Skeletal muscle tissue (tissue), 4 donors: ENCODE results near the gene DLG2. TPM values are rescaled to one million over a fixed set of nuclear protein-coding genes. Genes with fewer than 3 reads are reported as not detected.

Experiments
- H3K27ac ChIP-seq: one replicate; pipeline ENCODE4 v1.7.0; 2013; ENCODE audit warnings: mild to moderate bottlenecking, low read depth, low read length, inconsistent platforms
- H3K27me3 ChIP-seq, 3 donors: one replicate each; pipeline ENCODE4 v1.7.0; 2013; ENCODE audit warnings: low read length in 3 of 3; ENCODE audit not compliant: control insufficient read depth in 3 of 3, insufficient read depth in 3 of 3
- H3K36me3 ChIP-seq, 3 donors: one replicate each; pipeline ENCODE4 v1.7.0; 2013; ENCODE audit warnings: low read length in 3 of 3; ENCODE audit not compliant: control insufficient read depth in 3 of 3, insufficient read depth in 3 of 3
- H3K4me1 ChIP-seq, 3 donors: one replicate each; pipeline ENCODE4 v1.7.0; 2013; ENCODE audit warnings: low read length in 3 of 3, mild to moderate bottlenecking in 3 of 3; ENCODE audit not compliant: control insufficient read depth in 3 of 3, insufficient read depth in 3 of 3
- H3K4me3 ChIP-seq, 3 donors: one replicate each; pipeline ENCODE4 v1.7.0; 2013; ENCODE audit warnings: low read length in 3 of 3
- H3K9ac ChIP-seq, 3 donors: one replicate each; pipeline ENCODE4 v1.7.0; 2013; ENCODE audit warnings: low read length in 3 of 3, mild to moderate bottlenecking in 3 of 3, moderate library complexity in 2 of 3, low read depth in 1 of 3
- H3K9me3 ChIP-seq, 3 donors: one replicate each; pipeline ENCODE4 v1.7.0; 2013; ENCODE audit warnings: low read length in 3 of 3; ENCODE audit not compliant: control insufficient read depth in 3 of 3
- total RNA-seq: library from RNA; depleted of rRNA; stranded (reverse); fragments of >200 nt; gene quantifications from one replicate; pipeline ENCODE4 v1.2.3, GENCODE V29; 2014
- donor health status: Osteomylitis.

DLG2 gene
- total RNA-seq, 1 donor from 2014 or later, result 18.3 TPM

- H3K9ac ChIP-seq, result no peak overlapping the region
- H3K36me3 ChIP-seq, result no peaks in the 10 kb centered on the region
- H3K27ac ChIP-seq, result no peak overlapping the region
- H3K9me3 ChIP-seq, result no peaks in the 10 kb centered on the region
- no peaks in the 10 kb centered on the region for H3K27me3 ChIP-seq
- no peaks in the 10 kb centered on the region for H3K4me1 ChIP-seq
- H3K4me3 ChIP-seq, result no peak overlapping the region
Observed at GRCh38 chr11:85313741-85314140, 313.4 kb downstream of the DLG2 start.

DNA sequence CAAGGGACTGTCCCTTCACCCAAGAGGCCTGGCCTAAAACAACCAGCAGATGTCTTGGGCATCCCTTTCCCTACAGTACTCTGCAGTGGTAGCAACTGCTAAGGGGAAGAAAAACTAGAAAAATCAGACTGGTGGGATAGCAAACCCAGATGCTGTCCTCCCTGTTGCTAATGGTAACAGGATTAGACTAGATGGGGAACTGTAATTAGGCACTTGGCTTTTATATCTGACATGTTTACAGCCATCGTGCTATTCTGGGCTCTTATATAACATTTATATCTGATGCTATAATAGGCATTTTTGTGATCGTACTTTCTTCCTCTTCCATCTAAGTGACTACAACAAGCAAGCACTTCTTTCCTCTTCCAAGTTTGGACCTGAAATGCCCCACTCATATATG lies 316.7 kb downstream of the DLG2 start:
- no peaks in the 10 kb centered on the region for H3K4me1 ChIP-seq
- no peaks in the 10 kb centered on the region for H3K27me3 ChIP-seq
- no peaks in the 10 kb centered on the region for H3K9me3 ChIP-seq
- no peaks in the 10 kb centered on the region for H3K36me3 ChIP-seq
- H3K9ac ChIP-seq, result no peak overlapping the region
- no peak overlapping the region for H3K4me3 ChIP-seq
- no peak overlapping the region for H3K27ac ChIP-seq

DNA sequence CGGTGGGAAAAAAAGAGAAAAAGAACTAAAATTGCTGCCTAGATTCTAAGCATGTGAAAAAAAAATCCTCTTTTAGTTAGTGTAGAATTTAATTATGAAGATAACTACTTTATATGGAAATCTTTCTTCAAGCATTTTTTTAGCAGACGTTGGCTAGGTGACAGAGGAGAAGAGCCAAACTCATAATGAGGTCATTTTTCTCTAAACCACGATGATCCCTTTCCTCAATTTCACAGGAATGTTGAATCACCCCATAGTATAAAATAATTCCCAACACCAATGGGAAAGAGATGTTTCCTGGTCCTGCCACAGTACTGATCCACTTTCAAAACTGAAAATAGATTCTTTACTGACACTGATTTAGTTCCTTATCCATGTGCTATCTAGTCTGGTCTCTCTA lies 319.8 kb downstream of the DLG2 start:
- H3K4me1 ChIP-seq, result no peaks in the 10 kb centered on the region
- H3K4me3 ChIP-seq, result no peak overlapping the region
- no peak overlapping the region for H3K9ac ChIP-seq
- H3K36me3 ChIP-seq, result no peaks in the 10 kb centered on the region
- H3K27me3 ChIP-seq, result no peaks in the 10 kb centered on the region
- H3K27ac ChIP-seq, result no peak overlapping the region
- no peaks in the 10 kb centered on the region for H3K9me3 ChIP-seq

- Histone ChIP-seq H3K4me1 (peaks cover 0 to 3% (median 0%) of the 10 kb centered on the region in 3 donors), H3K36me3 (no peaks in the 10 kb centered on the region), H3K9ac (no peak overlapping the region), H3K27ac (no peak overlapping the region), H3K27me3 (no peaks in the 10 kb centered on the region), H3K4me3 (no peak overlapping the region), H3K9me3 (no peaks in the 10 kb centered on the region)
Observed at GRCh38 chr11:85301895-85302678, 325.1 kb downstream of the DLG2 start.

DNA sequence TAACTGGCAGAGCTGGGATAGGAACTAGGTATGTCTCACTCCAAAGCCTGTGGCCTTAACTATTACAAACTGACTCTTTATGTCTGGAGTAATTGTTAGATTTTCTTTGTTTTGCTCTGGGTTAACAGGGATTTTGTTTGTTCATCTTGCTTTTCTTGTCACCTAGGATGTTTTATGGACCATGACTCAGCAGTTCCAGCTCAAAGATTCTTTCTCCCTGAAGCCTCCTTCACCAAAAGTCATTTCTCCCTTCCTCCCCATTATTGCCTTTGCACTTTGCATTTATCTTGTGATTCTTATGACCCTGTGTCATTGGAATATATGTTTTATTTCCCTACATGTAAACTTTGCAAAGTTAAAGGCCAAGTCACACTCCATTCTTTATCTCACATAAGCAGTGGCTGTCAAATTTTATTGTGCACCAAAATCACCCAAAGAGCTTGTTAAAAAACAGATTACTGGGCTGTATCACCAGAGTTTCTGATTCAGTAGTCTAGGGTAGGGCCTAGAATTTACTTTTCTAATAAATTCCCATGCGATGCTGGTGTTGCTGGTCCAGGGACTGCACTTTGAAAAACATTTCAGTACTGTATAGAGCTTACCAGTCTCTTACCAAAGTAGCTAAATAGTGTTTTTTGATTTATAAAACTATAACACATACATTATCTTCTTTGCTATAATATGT lies 327.7 kb downstream of the DLG2 start:
- H3K36me3 ChIP-seq, result no peaks in the 10 kb centered on the region
- H3K9me3 ChIP-seq, result no peaks in the 10 kb centered on the region
- no peak overlapping the region for H3K27ac ChIP-seq
- no peak overlapping the region for H3K9ac ChIP-seq
- no peak overlapping the region for H3K4me3 ChIP-seq
- no peaks in the 10 kb centered on the region for H3K27me3 ChIP-seq
- peaks cover 0 to 3% (median 0%) of the 10 kb centered on the region in 3 donors for H3K4me1 ChIP-seq

DNA sequence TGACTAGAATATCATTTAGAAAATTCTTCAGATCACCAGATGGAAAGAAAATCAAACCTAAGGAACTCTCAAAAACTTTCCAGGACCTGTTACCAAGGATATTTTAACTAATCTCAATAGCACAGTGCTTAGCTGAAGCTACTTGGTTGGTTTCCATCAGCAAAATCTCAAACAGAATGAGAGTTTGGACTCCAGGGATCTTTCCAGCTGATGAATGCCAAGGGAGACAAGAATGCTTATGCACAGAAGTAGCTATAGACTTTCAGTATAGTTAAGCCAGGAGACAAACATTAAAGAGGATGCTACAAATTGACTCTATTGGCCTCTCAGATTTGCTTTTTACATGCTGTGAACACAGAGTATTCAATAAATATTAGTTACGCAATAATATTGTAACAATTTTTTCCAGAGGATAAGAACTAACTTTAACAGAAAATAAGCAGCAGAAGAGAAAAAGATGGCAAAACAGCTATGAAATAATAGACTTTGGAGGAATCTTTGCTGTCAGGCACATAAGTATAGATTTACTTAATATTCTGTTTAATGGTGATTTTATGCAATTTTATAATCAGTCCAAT lies 331.4 kb downstream of the DLG2 start:
- Histone ChIP-seq H3K36me3 (no peaks in the 10 kb centered on the region), H3K9me3 (no peaks in the 10 kb centered on the region), H3K27me3 (no peaks in the 10 kb centered on the region), H3K4me1 (peaks cover 0 to 3% (median 0%) of the 10 kb centered on the region in 3 donors), H3K27ac (no peak overlapping the region), H3K9ac (no peak overlapping the region), H3K4me3 (no peak overlapping the region)

DNA sequence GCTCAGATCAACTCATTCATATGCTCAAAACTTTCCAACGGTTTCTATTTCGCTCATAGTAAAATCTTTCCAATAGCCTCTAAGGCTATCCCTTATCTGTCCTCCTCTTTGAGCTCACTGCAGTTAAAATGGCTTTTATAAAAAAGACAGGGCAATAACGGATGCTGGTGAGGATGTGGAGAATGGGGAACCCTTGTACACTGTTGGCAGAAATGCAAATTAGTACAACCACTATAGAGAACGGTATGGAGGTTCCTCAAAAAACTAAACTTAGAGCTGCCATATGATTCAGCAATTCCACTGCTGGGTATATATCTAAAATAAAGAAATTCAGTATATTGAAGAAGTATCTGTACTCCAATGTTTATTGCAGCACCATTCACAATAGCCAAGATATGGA lies 345.6 kb downstream of the DLG2 start:
- H3K27me3 ChIP-seq, result no peaks in the 10 kb centered on the region
- no peaks in the 10 kb centered on the region for H3K36me3 ChIP-seq
- H3K4me3 ChIP-seq, result no peak overlapping the region
- H3K27ac ChIP-seq, result no peak overlapping the region
- H3K4me1 ChIP-seq, result no peaks in the 10 kb centered on the region
- H3K9ac ChIP-seq, result no peak overlapping the region
- H3K9me3 ChIP-seq, result no peaks in the 10 kb centered on the region

- Histone ChIP-seq H3K36me3 (no peaks in the 10 kb centered on the region), H3K4me3 (no peak overlapping the region), H3K9ac (no peak overlapping the region), H3K27me3 (no peaks in the 10 kb centered on the region), H3K4me1 (no peaks in the 10 kb centered on the region), H3K9me3 (no peaks in the 10 kb centered on the region), H3K27ac (no peak overlapping the region)
Observed at GRCh38 chr11:85279267-85279666, 347.9 kb downstream of the DLG2 start.

DNA sequence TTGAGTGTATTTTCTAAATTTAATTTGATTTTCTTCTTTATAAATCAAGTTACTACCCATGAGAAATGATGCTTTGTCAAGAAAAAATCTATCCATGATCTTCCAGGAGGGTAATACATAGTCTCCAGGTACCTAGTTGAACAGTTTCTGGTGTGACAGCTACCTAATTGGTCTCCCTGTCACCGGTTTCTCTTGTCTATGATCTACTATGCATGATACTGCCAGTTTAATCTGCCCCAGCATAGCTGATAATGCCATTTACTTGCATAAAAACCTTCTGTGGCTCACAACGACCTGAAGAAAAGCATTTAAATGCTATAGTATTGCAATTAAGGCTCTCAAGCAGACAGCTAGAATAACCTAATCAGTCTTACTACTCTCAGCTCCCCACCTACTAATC lies 349.5 kb downstream of the DLG2 start:
- no peak overlapping the region for H3K27ac ChIP-seq
- no peaks in the 10 kb centered on the region for H3K36me3 ChIP-seq
- no peaks in the 10 kb centered on the region for H3K9me3 ChIP-seq
- no peak overlapping the region for H3K9ac ChIP-seq
- H3K4me3 ChIP-seq, result no peak overlapping the region
- H3K4me1 ChIP-seq, result no peaks in the 10 kb centered on the region
- H3K27me3 ChIP-seq, result no peaks in the 10 kb centered on the region

DNA sequence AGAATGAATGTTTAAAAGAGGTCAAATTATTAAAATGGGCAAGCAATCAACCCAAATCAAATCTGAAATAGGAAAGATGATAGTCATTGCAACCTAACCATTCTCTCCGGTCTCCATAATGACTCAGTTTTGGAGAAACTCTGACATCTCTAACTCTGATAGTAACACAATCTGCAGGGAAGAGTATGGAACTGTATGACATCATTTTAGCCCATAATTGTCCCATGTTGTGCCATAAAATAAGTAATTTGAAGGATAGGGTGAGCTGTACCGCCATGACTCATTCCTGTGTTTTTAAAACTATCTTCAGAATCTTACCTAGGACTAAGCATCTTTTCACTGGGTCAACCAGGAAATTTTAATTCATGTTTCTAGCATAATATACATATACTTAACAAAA lies 350.8 kb downstream of the DLG2 start:
- H3K4me1 ChIP-seq, result no peaks in the 10 kb centered on the region
- H3K27me3 ChIP-seq, result no peaks in the 10 kb centered on the region
- no peaks in the 10 kb centered on the region for H3K36me3 ChIP-seq
- H3K27ac ChIP-seq, result no peak overlapping the region
- no peaks in the 10 kb centered on the region for H3K9me3 ChIP-seq
- no peak overlapping the region for H3K9ac ChIP-seq
- no peak overlapping the region for H3K4me3 ChIP-seq
